Measurements from ENCODE around the gene FASN.

FASN gene

GRCh38 chr17:82101767-82102679 lies 4.0 kb upstream of the FASN start:
- DNase-seq (ENCODE audit: low read depth in 2 of 2), result no peak

GRCh38 chr17:82101301-82101715 lies 3.3 kb upstream of the FASN start:
- DNase-seq (ENCODE audit: low read depth in 2 of 2), result no peak

- no peak for DNase-seq (ENCODE audit: low read depth in 2 of 2)
Observed at GRCh38 chr17:82100502-82101298, 2.7 kb upstream of the FASN start.

- DNase-seq (ENCODE audit: low read depth in 2 of 2), result no peak
Observed at GRCh38 chr17:82098939-82099763, 1.1 kb upstream of the FASN start.

- DNase-seq (ENCODE audit: low read depth in 2 of 2), result no peak
Observed at GRCh38 chr17:82097919-82098168, 192 bp downstream of the FASN start.

- DNase-seq (ENCODE audit: low read depth in 2 of 2), result peak in 1 of 2 donors; percentile 38
Observed at GRCh38 chr17:82097184-82097918, 685 bp downstream of the FASN start.

GRCh38 chr17:82096709-82097183 lies 1.3 kb downstream of the FASN start:
- no peak for DNase-seq (ENCODE audit: low read depth in 2 of 2)

- DNase-seq (ENCODE audit: low read depth in 2 of 2), result no peak
Observed at GRCh38 chr17:82095777-82096708, 2.0 kb downstream of the FASN start.

GRCh38 chr17:82094931-82095776 lies 2.9 kb downstream of the FASN start:
- no peak for DNase-seq (ENCODE audit: low read depth in 2 of 2)

GRCh38 chr17:82092995-82093751 lies 4.9 kb downstream of the FASN start:
- DNase-seq (ENCODE audit: low read depth in 2 of 2), result no peak

- no peak for DNase-seq (ENCODE audit: low read depth in 2 of 2)
Observed at GRCh38 chr17:82092628-82092994, 5.4 kb downstream of the FASN start.

GRCh38 chr17:82092094-82092586 lies 5.9 kb downstream of the FASN start:
- DNase-seq (ENCODE audit: low read depth in 2 of 2), result no peak

GRCh38 chr17:82091264-82092066 lies 6.6 kb downstream of the FASN start:
- DNase-seq (ENCODE audit: low read depth in 2 of 2), result no peak

GRCh38 chr17:82090549-82091263 lies 7.3 kb downstream of the FASN start:
- no peak for DNase-seq (ENCODE audit: low read depth in 2 of 2)

GRCh38 chr17:82089723-82090548 lies 8.1 kb downstream of the FASN start:
- no peak for DNase-seq (ENCODE audit: low read depth in 2 of 2)
